Activated CD4-positive, CD25-positive, alpha-beta regulatory T cell (primary cell): ENCODE measurements around the gene MTHFSD.

Experiments
- DNase-seq, 4 experiments: peaks; one replicate each; lab custom pipeline; 2025; lab: John Stamatoyannopoulos, UW

MTHFSD gene

GRCh38 chr16:86514481-86515376 is 40.3 kb downstream of the MTHFSD start:
- DNase-seq = no peak

GRCh38 chr16:86513471-86514277 is 41.4 kb downstream of the MTHFSD start:
- DNase-seq = no peak

GRCh38 chr16:86512860-86513470 is 42.1 kb downstream of the MTHFSD start:
- DNase-seq = no peak

- no peak for DNase-seq
Measured at GRCh38 chr16:86512301-86512859, 42.7 kb downstream of the MTHFSD start.

GRCh38 chr16:86511317-86512161 is 43.5 kb downstream of the MTHFSD start:
- no peak for DNase-seq

GRCh38 chr16:86510465-86511261 is 44.4 kb downstream of the MTHFSD start, which contains the start of gene FOXF1:
Gene FOXF1 (plus strand): TSS chr16:86510527. CDS start chr16:86510570, 43 bp downstream.
- DNase-seq = no peak

- no peak for DNase-seq
Measured at GRCh38 chr16:86509759-86510464, 45.1 kb downstream of the MTHFSD start.

- no peak for DNase-seq
Measured at GRCh38 chr16:86508947-86509758, 45.9 kb downstream of the MTHFSD start.

GRCh38 chr16:86508028-86508946 is 46.7 kb downstream of the MTHFSD start:
- DNase-seq = no peak

- no peak for DNase-seq
Measured at GRCh38 chr16:86507173-86508027, 47.6 kb downstream of the MTHFSD start.

- DNase-seq = no peak
Measured at GRCh38 chr16:86505899-86506864, 48.9 kb downstream of the MTHFSD start.

- no peak for DNase-seq
Measured at GRCh38 chr16:86505185-86505898, 49.7 kb downstream of the MTHFSD start.

- DNase-seq = no peak
Measured at GRCh38 chr16:86504315-86505184, 50.5 kb downstream of the MTHFSD start.

GRCh38 chr16:86503830-86504229 is 51.2 kb downstream of the MTHFSD start:
- no peak for DNase-seq
